Measurements from ENCODE around the gene TBCK. TPM values are rescaled to one million over a fixed set of nuclear protein-coding genes. Genes with fewer than 3 reads are reported as not detected.

TBCK gene
- polyA plus RNA-seq, 1 experiment, result 36.3 TPM

- peak; percentile 26 for DNase-seq (ENCODE audit: low read depth)
- Histone ChIP-seq H3K4me3 (ENCODE audit: low read depth, low read length) (no peak overlapping the region), H3K36me3 (ENCODE audit: control insufficient read depth, insufficient read depth, low read length) (no peaks in the 10 kb centered on the region), H3K27me3 (ENCODE audit: control insufficient read depth, insufficient read depth, low read length) (no peaks in the 10 kb centered on the region)
- peak; percentile 65 for TF ChIP-seq CTCF (IDR thresholded peaks at IDR 0.05; ENCODE audit: insufficient read depth, low read depth, low read length)
- POLR2A ChIA-PET, result no interaction called here
- CTCF ChIA-PET, result interaction anchor here (0.7 to 2.0 kb wide), 12 partner anchors 11 to 955 kb away, joined by 3 to 11 read pairs (median 3); partner anchors contain the start of genes AIMP1 and TBCK
Observed at GRCh38 chr4:106266201-106266600, 49.8 kb downstream of the TBCK start.

GRCh38 chr4:106264331-106264728 lies 51.7 kb downstream of the TBCK start:
- no peak overlapping the region for H3K4me3 ChIP-seq (ENCODE audit: low read depth, low read length)
- H3K27me3 ChIP-seq (ENCODE audit: control insufficient read depth, insufficient read depth, low read length), result no peaks in the 10 kb centered on the region
- H3K36me3 ChIP-seq (ENCODE audit: control insufficient read depth, insufficient read depth, low read length), result no peaks in the 10 kb centered on the region
- ChIA-PET CTCF (interaction anchor here (0.8 kb wide), 1 partner anchor 238 kb away, joined by 3 read pairs; no protein-coding TSS in a partner anchor), POLR2A (no interaction called here)
- TF ChIP-seq CTCF (IDR thresholded peaks at IDR 0.05; ENCODE audit: insufficient read depth, low read depth, low read length), result no peak
- DNase-seq (ENCODE audit: low read depth), result no peak

GRCh38 chr4:106263594-106264330 lies 52.2 kb downstream of the TBCK start:
- ChIA-PET POLR2A (no interaction called here), CTCF (no interaction called here)
- H3K4me3 ChIP-seq (ENCODE audit: low read depth, low read length), result no peak overlapping the region
- no peak for TF ChIP-seq CTCF (IDR thresholded peaks at IDR 0.05; ENCODE audit: insufficient read depth, low read depth, low read length)
- no peak for DNase-seq (ENCODE audit: low read depth)
- no peaks in the 10 kb centered on the region for H3K36me3 ChIP-seq (ENCODE audit: control insufficient read depth, insufficient read depth, low read length)
- H3K27me3 ChIP-seq (ENCODE audit: control insufficient read depth, insufficient read depth, low read length), result no peaks in the 10 kb centered on the region

- Histone ChIP-seq H3K4me3 (ENCODE audit: low read depth, low read length) (no peak overlapping the region), H3K36me3 (ENCODE audit: control insufficient read depth, insufficient read depth, low read length) (no peaks in the 10 kb centered on the region), H3K27me3 (ENCODE audit: control insufficient read depth, insufficient read depth, low read length) (no peaks in the 10 kb centered on the region)
- ChIA-PET CTCF (no interaction called here), POLR2A (no interaction called here)
- DNase-seq (ENCODE audit: low read depth), result no peak
- no peak for TF ChIP-seq CTCF (IDR thresholded peaks at IDR 0.05; ENCODE audit: insufficient read depth, low read depth, low read length)
Observed at GRCh38 chr4:106261980-106262379, 54.0 kb downstream of the TBCK start.

- POLR2A ChIA-PET, result interaction anchor here (0.6 to 0.7 kb wide), 2 partner anchors 11 to 106 kb away, joined by 3 to 11 read pairs; no protein-coding TSS in a partner anchor
- CTCF ChIA-PET, result interaction anchor here (1.0 to 1.8 kb wide), 2 partner anchors 109 to 111 kb away, joined by 3 to 8 read pairs; no protein-coding TSS in a partner anchor
- DNase-seq (ENCODE audit: low read depth), result peak; percentile 34
- TF ChIP-seq CTCF (IDR thresholded peaks at IDR 0.05; ENCODE audit: insufficient read depth, low read depth, low read length), result no peak
- no peaks in the 10 kb centered on the region for H3K27me3 ChIP-seq (ENCODE audit: control insufficient read depth, insufficient read depth, low read length)
- H3K36me3 ChIP-seq (ENCODE audit: control insufficient read depth, insufficient read depth, low read length), result peaks cover 11% of the 10 kb centered on the region
- no peak overlapping the region for H3K4me3 ChIP-seq (ENCODE audit: low read depth, low read length)
Observed at GRCh38 chr4:106258145-106259045, 57.6 kb downstream of the TBCK start.

Data from BJ (cell line).